RPMI7951 (cell line): Measurements from ENCODE around the gene ZNF641. TPM values are rescaled to one million over a fixed set of nuclear protein-coding genes. Genes with fewer than 3 reads are reported as not detected.
A peak's percentile ranks its signal among the peaks of the same experiment; 100 is the strongest.

Experiments used
- DNase-seq: peaks from one replicate; pipeline ENCODE4 v3.0.0-alpha.2; 2012; ENCODE audit warnings: low read depth
- total RNA-seq: library from RNA; depleted of rRNA; stranded (reverse); fragments of >200 nt; shearing (Covaris generic); gene quantifications from 2 replicates; pipeline ENCODE4 v1.2.3, GENCODE V29; 2014; rRNA removed

Gene ZNF641
- 3.5 and 4.7 TPM in 2 replicates for total RNA-seq

GRCh38 chr12:48350249-48351021 lies at the start of gene ZNF641:
Gene ZNF641, minus strand, starts transcription at chr12:48350919. Its CDS starts 2,829 bp downstream, at chr12:48348090.
- DNase-seq, result peak; percentile 73

DNA sequence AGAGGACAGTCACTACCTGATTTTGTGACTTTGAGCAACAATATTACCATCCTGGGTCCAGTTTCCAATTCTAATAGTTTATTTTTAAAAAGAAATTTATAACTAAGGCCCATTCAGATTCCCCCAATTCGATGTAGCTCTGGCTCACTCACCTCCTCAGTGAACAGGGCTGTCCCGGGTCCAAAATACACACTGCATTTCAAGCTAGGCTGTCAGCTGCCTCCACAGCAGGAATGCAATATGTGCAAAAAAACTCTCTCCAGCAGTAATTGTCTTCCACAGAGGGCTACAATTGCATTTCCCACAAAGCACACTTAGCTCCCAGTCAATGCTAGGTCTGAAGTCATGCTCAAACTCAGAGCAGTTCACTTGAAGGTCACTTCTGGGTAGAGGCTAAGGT lies 39.3 kb upstream of the ZNF641 start:
- DNase-seq, result peak; percentile 1

DNA sequence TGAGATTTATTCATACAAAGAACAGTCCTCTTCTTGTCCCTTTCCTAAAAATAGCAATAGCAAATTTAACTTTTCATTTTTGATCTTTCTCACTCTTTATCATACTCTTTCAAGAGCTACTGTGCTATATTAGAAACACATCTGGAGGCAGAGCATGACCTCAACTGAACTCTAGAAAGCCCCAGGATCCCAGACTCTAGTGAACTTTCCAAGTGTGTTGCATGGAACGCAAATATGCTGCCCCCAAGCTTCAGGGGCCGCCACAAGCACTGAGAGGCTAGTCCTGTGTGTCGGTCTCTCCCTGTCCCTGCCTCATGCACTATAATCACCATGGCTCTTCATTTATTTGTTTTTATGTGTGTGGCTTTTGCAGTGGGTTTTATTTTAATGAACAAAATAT lies 38.7 kb upstream of the ZNF641 start:
- peak; percentile 15 for DNase-seq

GRCh38 chr12:48388938-48389337 lies 38.2 kb upstream of the ZNF641 start:
- DNase-seq, result peak; percentile 81

DNA sequence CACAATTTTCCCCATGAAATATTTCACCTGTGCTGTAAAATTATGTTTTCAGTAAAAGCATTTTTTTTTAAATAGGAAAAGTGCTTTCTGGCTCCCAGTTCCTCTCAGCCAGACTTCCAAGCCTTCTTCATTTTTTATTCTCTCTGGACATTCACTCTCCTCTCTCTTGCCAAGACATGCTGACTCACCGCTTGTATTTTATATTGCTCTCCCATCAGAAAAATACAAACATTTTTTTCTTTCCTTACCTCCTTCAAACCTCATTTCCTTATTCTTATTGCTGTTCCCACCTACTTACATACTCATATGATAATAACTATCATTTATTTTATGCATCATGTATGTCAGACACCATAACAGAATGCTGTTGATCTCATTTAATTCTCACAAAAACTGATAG lies 37.7 kb upstream of the ZNF641 start:
- peak; percentile 35 for DNase-seq

- no peak for DNase-seq
Measured at GRCh38 chr12:48380596-48380995, 29.9 kb upstream of the ZNF641 start.

DNA sequence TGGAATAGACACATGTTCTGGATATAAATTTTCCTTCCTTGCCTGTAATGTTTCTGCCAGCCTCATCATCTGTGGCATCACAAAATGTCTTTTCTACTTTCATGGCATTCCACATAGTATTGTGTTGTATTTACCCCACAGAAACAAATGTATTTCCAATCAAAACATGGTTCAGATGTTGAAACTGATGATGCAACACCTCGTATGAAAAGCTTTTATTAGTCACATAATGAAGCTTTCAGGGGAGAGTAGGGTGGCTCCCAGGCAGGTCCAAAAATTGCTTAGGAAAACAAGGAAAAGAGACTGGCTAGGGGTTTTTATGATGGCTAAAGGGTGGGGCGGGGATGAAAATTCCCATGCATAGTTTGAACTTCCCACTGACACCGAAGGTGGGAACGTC lies 29.1 kb upstream of the ZNF641 start:
- DNase-seq, result no peak

- DNase-seq, result no peak
Measured at GRCh38 chr12:48377646-48378045, 26.9 kb upstream of the ZNF641 start.

GRCh38 chr12:48374164-48374563 lies 23.4 kb upstream of the ZNF641 start:
- DNase-seq, result no peak

- no peak for DNase-seq
Measured at GRCh38 chr12:48366131-48366530, 15.4 kb upstream of the ZNF641 start.

- DNase-seq, result no peak
Measured at GRCh38 chr12:48361664-48362339, 11.1 kb upstream of the ZNF641 start.

DNA sequence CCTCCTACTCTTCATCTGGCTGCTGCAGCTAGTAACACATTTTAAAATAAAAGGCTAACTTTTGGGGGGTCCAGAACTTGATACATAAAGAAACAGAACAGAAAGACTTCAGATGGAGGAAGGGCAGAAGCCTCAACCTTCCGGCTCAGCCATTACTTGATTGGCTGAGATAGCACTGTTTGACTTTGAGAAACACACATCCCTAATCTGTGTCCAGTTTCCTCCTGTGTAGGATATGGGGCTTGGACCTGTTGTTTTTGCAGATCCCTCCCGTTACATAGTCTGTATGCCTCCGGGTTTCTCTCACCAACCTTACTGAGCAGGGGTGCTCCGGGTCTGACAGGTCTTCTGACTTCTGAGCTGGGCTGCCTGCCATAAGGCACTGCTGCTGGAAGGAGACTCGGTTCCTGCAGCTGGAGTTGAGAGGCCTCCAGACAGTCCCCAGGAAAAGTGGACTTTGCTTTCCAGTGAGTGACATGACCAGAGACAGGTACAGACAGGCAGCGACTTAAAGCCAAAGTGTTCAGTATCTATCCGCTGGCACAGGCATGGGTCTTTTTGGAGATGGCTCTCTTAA lies 8.3 kb upstream of the ZNF641 start:
- DNase-seq, result no peak

DNA sequence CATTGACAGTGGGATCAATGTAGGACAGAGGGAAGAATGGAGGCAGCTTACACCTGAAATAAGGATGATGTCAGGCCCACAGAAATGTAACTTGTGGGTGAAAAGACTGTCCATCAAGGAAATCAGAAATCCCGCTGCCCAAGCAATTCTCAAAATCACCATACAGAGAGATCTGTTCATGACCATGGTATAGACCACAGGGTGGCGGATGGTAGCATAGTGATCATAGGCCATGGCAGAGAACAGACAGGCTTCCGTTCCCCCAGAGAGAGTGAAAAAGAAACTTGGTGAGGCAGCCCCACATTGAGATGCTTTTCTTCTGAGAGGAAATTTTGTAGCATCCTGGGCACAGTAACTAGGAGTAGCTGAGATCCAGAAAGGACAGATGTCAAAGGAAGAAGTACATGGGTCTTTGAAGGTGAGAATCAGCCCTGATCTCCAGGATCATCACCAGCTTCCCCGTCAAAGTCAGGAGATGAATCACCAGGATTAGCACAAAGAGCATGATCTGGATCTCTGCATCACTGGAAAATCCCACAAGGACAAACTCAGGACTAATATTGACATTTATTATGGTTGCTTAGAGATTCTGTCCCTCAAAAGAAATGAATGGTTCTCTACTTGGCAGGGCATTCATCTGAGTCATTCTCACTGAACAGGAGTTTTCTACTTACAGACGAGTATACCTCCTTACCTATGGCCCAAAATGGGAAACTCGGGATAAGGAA lies 5.5 kb upstream of the ZNF641 start:
- peak; percentile 22 for DNase-seq

- no peak for DNase-seq
Measured at GRCh38 chr12:48352157-48352760, 1.5 kb upstream of the ZNF641 start.

DNA sequence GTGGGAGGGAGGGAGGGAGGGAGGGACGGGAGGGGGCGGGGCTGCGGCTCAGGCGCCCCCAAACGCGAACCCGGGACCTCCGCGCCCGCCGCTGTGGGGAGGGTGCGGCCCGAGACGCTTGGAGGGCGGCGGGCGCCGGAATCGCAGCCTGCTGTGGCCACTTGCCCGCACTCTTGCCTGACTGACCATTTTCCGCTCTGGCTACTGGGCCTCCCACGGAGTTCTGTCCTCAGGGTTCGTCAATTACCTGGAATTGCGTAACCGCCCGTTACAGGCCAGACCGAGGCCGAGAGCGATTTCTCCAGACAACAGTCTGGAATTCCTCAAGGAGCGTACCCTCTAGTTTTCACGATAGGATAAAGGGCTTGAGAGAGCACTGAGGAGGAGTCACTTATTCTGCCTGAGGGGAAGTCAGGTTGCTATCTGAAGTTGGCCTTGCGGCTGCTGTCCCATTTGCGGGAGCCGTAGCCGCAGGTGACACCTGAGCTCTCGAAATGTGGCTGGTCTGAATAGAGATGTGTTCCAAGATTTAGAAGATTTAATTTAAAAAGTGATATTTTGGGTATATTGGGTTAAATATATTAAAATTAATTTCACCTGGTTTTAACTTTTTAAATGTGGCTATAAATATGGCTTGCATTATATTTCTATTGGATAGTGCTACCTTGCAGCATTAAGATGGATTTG lies 446 bp upstream of the ZNF641 start:
- DNase-seq, result peak; percentile 80

DNA sequence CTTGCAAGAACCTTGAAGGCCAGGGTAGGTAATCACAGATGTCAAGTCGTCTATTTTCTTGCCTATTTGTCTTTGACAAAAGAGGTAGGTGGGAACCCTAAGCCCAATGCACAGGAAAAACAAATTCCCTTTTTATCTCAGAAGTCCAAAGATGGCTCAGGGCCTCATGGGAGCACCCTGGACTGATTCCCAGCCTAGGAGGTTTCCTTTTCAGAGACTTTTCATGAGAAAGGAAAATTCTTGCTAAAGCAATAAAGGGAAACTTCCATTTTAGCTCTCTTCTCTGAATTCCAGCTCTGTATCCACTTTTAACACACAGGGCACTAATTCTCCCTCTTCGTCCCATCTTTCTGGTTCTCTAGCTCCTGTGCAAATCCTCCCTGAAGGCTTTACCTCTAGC lies 1.2 kb downstream of the ZNF641 start:
- DNase-seq, result no peak

- DNase-seq, result no peak
Measured at GRCh38 chr12:48342980-48343379, 7.7 kb downstream of the ZNF641 start.

- DNase-seq, result no peak
Measured at GRCh38 chr12:48340943-48341342, 9.8 kb downstream of the ZNF641 start.

- no peak for DNase-seq
Measured at GRCh38 chr12:48339442-48340117, 11.1 kb downstream of the ZNF641 start.

GRCh38 chr12:48336564-48336963 lies 14.2 kb downstream of the ZNF641 start:
- no peak for DNase-seq

GRCh38 chr12:48336061-48336460 lies 14.7 kb downstream of the ZNF641 start:
- no peak for DNase-seq
